PFSK-1 (cell line): ENCODE data around the gene MAMLD1.

Experiments
- POLR2AphosphoS5 ChIP-seq: IDR thresholded peaks from 2 replicates; pipeline ENCODE4 v1.6.1; 2012; ENCODE audit warnings: low read depth, mild to moderate bottlenecking, control low read depth, low read length, moderate library complexity
- SIN3A ChIP-seq: IDR thresholded peaks from 2 replicates; pipeline ENCODE4 v1.6.1; 2012; ENCODE audit warnings: mild to moderate bottlenecking, low read length, moderate library complexity, borderline replicate concordance; ENCODE audit not compliant: insufficient read depth
- TAF1 ChIP-seq: IDR thresholded peaks from 2 replicates; pipeline ENCODE4 v1.6.1; 2012; ENCODE audit warnings: low read length, control low read depth, borderline replicate concordance; ENCODE audit not compliant: insufficient read depth
- TF ChIP-seq, protein P1 (sequence below), 2 experiments: IDR thresholded peaks; 2 replicates each; pipeline versions ENCODE4 v1.6.1 to v1.8.0; 2011 to 2012; ENCODE audit warnings: low read depth in 2 of 2, low read length in 2 of 2, control low read depth in 1 of 2, inconsistent platforms in 1 of 2, mild to moderate bottlenecking in 1 of 2, moderate library complexity in 1 of 2; ENCODE audit not compliant: insufficient read depth in 1 of 2

DNA sequence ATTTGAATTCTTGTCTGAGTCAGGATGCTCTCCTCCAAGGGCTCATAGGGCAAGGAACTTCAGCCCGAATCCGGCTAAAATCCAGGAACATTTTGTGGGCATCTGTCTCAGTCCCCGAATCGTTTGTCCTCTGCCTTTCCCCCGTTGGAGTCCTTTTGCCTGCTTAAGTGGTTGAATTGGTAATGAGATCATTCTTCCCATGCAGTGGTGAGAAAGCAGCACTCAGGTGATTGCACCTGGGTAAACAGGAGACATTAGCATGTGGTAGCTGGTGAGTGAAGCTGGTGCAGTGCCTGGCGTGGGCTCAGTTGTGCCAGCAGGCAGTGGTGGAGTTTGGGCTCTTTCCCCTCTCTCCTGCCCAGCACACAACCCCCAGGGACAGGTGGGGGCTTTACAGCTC lies 143.4 kb downstream of the MAMLD1 start:
- TF ChIP-seq SIN3A (no peak), POLR2AphosphoS5 (no peak), TAF1 (no peak)
- TF ChIP-seq, protein P1, sequence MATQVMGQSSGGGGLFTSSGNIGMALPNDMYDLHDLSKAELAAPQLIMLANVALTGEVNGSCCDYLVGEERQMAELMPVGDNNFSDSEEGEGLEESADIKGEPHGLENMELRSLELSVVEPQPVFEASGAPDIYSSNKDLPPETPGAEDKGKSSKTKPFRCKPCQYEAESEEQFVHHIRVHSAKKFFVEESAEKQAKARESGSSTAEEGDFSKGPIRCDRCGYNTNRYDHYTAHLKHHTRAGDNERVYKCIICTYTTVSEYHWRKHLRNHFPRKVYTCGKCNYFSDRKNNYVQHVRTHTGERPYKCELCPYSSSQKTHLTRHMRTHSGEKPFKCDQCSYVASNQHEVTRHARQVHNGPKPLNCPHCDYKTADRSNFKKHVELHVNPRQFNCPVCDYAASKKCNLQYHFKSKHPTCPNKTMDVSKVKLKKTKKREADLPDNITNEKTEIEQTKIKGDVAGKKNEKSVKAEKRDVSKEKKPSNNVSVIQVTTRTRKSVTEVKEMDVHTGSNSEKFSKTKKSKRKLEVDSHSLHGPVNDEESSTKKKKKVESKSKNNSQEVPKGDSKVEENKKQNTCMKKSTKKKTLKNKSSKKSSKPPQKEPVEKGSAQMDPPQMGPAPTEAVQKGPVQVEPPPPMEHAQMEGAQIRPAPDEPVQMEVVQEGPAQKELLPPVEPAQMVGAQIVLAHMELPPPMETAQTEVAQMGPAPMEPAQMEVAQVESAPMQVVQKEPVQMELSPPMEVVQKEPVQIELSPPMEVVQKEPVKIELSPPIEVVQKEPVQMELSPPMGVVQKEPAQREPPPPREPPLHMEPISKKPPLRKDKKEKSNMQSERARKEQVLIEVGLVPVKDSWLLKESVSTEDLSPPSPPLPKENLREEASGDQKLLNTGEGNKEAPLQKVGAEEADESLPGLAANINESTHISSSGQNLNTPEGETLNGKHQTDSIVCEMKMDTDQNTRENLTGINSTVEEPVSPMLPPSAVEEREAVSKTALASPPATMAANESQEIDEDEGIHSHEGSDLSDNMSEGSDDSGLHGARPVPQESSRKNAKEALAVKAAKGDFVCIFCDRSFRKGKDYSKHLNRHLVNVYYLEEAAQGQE (IDR thresholded peaks at IDR 0.05; ENCODE audit: insufficient read depth in 1 of 2, low read depth in 2 of 2, low read length in 2 of 2): no peak
